22Rv1 (cell line): ENCODE measurements around the gene TXLNB.

Experiments
- H3K27ac ChIP-seq: fragments of 450-650 bp; 2 replicates; pipeline ENCODE4 v1.5.1; 2017
- CTCF ChIP-seq: fragments of 450-650 bp; IDR thresholded peaks from 2 replicates; pipeline ENCODE4 v1.5.1; 2017; ENCODE audit warnings: mild to moderate bottlenecking
- ZFX ChIP-seq: fragments of 450-650 bp; IDR thresholded peaks from 2 replicates; pipeline ENCODE4 v1.6.1; 2017; ENCODE audit warnings: antibody characterized with exemption, borderline replicate concordance

TXLNB gene

GRCh38 chr6:139291813-139292619, at the start of gene TXLNB:
Gene TXLNB (minus strand): TSS chr6:139291998. CDS start chr6:139288899, 3,099 bp downstream.
- no peak within 1 kb of the TSS for H3K27ac ChIP-seq
- TF ChIP-seq ZFX (no peak), CTCF (no peak)

GRCh38 chr6:139341060-139341459, 49.3 kb upstream of the TXLNB start:
- H3K27ac ChIP-seq = no peak overlapping the region
- TF ChIP-seq ZFX (no peak), CTCF (no peak)

- TF ChIP-seq ZFX = no peak
- H3K27ac ChIP-seq = no peak overlapping the region
These were observed 47.0 kb upstream of the TXLNB start for GRCh38 chr6:139338795-139339194.

GRCh38 chr6:139337830-139338229, 46.0 kb upstream of the TXLNB start:
- H3K27ac ChIP-seq = no peak overlapping the region
- TF ChIP-seq ZFX (no peak), CTCF (no peak)

- no peak for TF ChIP-seq CTCF
- no peak for TF ChIP-seq ZFX
- H3K27ac ChIP-seq = no peak overlapping the region
These were observed 45.2 kb upstream of the TXLNB start for GRCh38 chr6:139337001-139337400.

- TF ChIP-seq CTCF = no peak
- TF ChIP-seq ZFX = no peak
- no peak overlapping the region for H3K27ac ChIP-seq
These were observed 44.7 kb upstream of the TXLNB start for GRCh38 chr6:139336488-139336887.

GRCh38 chr6:139335447-139336210, 43.8 kb upstream of the TXLNB start:
- TF ChIP-seq CTCF = no peak
- H3K27ac ChIP-seq = no peak overlapping the region
